ENCODE measurements around the gene ERBB4. TPM values are rescaled to one million over a fixed set of nuclear protein-coding genes. Genes with fewer than 3 reads are reported as not detected.

Gene ERBB4
- total RNA-seq, 1 donor: 5.8 TPM

DNA sequence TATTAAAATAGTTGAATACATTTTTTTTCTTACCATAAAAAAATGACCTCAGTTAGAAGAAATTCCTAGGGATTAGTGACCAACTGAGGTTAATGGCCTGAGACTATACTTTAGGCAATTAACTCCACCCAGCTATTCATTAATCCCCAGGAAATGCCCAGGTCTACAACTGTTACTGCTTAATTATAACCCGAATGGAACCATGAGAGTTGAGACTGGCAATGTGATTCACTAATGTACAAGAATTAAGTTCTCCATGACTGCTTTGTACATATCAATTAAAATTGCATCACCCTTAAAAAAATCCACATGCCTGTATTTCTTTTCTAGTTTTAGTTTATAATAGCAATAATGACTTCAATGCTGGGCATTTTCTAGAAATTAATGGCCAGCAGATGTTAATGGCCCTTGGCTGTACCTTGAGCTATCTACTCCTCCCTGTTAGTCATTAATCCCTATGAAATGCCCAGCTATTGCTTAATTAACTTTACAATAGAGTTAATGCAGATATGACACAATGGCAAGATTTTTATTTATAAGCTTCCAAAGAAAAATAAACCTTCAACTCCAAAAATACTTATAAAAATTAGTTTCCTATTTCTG lies 44.1 kb downstream of the ERBB4 start:
- TF ChIP-seq, protein P1, sequence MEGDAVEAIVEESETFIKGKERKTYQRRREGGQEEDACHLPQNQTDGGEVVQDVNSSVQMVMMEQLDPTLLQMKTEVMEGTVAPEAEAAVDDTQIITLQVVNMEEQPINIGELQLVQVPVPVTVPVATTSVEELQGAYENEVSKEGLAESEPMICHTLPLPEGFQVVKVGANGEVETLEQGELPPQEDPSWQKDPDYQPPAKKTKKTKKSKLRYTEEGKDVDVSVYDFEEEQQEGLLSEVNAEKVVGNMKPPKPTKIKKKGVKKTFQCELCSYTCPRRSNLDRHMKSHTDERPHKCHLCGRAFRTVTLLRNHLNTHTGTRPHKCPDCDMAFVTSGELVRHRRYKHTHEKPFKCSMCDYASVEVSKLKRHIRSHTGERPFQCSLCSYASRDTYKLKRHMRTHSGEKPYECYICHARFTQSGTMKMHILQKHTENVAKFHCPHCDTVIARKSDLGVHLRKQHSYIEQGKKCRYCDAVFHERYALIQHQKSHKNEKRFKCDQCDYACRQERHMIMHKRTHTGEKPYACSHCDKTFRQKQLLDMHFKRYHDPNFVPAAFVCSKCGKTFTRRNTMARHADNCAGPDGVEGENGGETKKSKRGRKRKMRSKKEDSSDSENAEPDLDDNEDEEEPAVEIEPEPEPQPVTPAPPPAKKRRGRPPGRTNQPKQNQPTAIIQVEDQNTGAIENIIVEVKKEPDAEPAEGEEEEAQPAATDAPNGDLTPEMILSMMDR (IDR thresholded peaks at IDR 0.05; ENCODE audit: insufficient read depth, low read length): no peak
- DNase-seq (ENCODE audit: low read depth): peak; percentile 15
- no peak overlapping the region for H3K4me3 ChIP-seq (ENCODE audit: low read depth, low read length)

DNA sequence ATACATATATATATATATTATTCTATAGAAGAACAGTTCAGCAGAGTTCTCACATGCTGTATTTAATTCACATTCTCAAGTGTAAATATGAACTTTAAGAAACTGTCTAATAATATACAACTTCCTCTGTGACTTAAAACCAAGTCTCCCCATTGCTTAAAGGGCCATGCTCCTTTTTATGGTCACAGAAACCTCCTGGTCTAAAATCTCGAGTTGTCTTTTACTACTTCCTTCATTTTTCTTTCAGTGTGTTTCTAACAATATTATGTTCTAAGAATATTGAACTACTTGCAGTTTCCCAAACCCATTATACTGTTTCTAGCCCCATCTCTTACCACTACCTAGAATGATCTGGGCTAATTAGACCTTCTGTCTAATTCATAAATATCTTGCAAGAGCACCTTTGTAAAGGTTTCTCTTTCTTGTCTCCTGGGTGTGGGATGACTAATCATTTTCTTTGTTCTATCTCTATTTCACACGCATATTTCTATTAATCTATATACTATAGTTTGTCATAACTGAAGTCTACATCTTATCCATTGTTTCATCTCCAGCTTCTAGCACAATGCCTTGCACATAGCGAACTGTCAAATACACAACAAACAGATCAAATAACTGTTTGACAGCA lies 48.8 kb downstream of the ERBB4 start:
- TF ChIP-seq, protein P1 (IDR thresholded peaks at IDR 0.05; ENCODE audit: insufficient read depth, low read length): no peak
- DNase-seq (ENCODE audit: low read depth): no peak
- no peak overlapping the region for H3K4me3 ChIP-seq (ENCODE audit: low read depth, low read length)

DNA sequence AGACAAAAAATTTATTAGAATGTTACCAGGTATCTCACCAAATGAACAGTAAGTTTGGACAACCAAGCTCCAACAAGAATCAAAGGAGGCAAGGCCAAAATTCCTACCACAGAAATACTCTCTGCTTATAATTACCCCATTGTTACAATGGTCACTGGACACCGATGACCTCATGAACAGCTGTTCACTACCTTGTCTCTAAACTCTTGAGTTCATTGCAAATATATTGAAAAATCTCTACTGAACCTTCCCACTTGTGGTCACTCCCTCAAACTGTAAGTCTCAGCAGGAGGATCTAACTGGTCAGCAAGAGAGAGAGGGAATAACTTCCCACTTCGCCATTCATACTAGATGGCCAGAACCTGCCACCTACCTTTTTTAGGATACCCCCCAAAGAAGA lies 50.0 kb downstream of the ERBB4 start:
- no peak overlapping the region for H3K4me3 ChIP-seq (ENCODE audit: low read depth, low read length)
- DNase-seq (ENCODE audit: low read depth): no peak
- TF ChIP-seq, protein P1 (IDR thresholded peaks at IDR 0.05; ENCODE audit: insufficient read depth, low read length): no peak

DNA sequence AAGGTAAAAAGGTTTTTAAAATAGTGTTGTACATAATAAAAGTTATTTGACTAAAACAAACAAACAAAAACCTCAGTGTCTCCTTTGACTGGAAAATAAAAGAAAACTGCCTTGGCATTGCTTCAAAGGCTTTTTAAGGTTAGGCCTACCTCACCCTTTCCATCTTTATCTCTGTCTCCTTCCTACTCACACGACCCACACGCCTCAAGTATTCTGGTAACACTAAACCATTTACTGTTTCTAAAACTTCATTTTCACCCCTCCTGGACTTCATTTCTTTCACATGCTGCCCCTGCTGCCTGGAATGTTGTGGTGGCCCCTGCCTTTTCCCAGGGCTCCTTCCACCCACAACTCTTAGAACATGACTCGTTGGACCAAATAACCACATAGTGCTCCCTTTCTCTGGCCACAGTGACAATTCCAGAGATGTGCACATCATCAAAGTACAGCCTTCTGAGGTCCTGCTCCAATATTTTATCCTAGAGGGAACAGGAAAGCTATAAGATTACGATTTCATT lies 54.0 kb downstream of the ERBB4 start:
- TF ChIP-seq, protein P1 (IDR thresholded peaks at IDR 0.05; ENCODE audit: insufficient read depth, low read length): no peak
- H3K4me3 ChIP-seq (ENCODE audit: low read depth, low read length): no peak overlapping the region
- no peak for DNase-seq (ENCODE audit: low read depth)

DNA sequence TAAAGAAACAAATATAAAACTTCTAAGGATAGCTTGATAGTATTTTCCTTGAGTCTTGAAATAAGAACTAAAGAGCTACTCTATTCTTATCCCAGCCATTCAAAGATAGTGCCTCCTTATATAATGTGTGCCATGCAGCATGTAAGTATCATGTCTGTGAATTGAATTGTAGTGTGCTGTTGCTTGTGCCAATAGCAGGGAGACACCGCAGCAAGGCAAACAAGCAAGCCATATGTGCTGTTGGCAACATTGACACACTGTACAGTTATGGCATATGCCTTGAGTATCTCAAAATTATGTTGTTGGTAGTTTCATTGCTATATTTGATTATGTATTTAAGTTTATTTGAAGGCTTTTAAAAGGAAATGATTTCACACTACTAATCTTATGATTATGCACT lies 58.2 kb downstream of the ERBB4 start:
- no peak overlapping the region for H3K4me3 ChIP-seq (ENCODE audit: low read depth, low read length)
- DNase-seq (ENCODE audit: low read depth): no peak
- TF ChIP-seq, protein P1 (IDR thresholded peaks at IDR 0.05; ENCODE audit: insufficient read depth, low read length): no peak

DNA sequence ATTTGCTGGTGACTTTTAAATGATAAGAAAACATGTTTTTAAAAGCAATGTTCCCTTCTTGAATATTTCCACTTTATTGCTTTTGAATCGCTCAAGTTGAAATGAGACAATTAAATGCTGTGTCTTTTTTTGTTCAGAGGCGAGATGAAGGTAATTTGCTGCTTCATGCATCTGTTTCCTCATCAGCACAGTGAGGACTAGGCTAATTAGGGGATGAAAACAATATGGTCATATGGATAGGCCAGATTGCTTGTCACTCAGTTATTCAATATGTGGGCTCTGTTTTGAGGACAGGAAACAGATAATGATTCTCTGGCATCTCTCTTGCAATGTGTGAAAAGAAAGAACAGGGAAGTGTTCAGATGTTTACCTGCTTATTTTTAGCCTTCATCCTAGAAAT lies 61.0 kb downstream of the ERBB4 start:
- no peak for DNase-seq (ENCODE audit: low read depth)
- TF ChIP-seq, protein P1 (IDR thresholded peaks at IDR 0.05; ENCODE audit: insufficient read depth, low read length): no peak
- no peak overlapping the region for H3K4me3 ChIP-seq (ENCODE audit: low read depth, low read length)

Data from fibroblast of the aortic adventitia (primary cell).